Epithelial cell of proximal tubule (primary cell): ENCODE measurements around the gene PAMR1. TPM values are rescaled to one million over a fixed set of nuclear protein-coding genes. Genes with fewer than 3 reads are reported as not detected.
"Not testable (repeated sequence)": the region's sequence is repeated elsewhere in the genome, so short reads cannot be mapped to it uniquely, and the experiment has no call there.

Source experiments
- DNase-seq: peaks from one replicate; pipeline ENCODE4 v3.0.0-alpha.2; 2011; ENCODE audit warnings: low read depth
- H3K4me3 ChIP-seq: 2 replicates; pipeline ENCODE4 v1.5.1; 2011; ENCODE audit warnings: low read depth, mild to moderate bottlenecking, low read length
- total RNA-seq: library from RNA; depleted of rRNA; stranded (reverse); fragments of >200 nt; gene quantifications from 2 replicates; pipeline ENCODE4 v1.2.3, GENCODE V29; 2015
- TF ChIP-seq, protein P1 (sequence below): conservative IDR thresholded peaks from 2 replicates; pipeline ENCODE4 v1.5.1; 2012; ENCODE audit warnings: low read depth, mild to moderate bottlenecking, low read length

PAMR1 gene
- total RNA-seq, 1 donor from 2014 or later: 0.06 TPM

DNA sequence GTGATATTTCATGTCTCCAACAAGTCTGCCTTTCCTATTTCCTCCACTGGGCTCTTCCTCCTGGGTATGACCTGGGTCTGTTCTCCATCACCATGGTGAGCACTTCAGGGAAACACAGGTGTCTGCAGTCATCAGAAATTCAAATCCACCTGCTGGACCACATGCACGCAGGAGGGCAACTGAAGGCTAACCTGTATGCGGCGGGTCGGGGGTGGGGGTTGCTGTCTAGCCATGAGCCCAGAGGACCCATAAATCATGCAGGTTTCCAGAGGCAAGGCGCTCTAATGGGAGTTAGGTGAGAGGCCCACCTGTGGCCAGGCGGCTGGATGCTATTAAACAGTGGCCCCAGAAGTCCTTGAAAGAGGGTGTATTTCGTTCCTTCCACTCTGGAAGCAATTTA is 11.1 kb upstream of the PAMR1 start:
- no peak for DNase-seq
- no peak overlapping the region for H3K4me3 ChIP-seq
- TF ChIP-seq, protein P1, sequence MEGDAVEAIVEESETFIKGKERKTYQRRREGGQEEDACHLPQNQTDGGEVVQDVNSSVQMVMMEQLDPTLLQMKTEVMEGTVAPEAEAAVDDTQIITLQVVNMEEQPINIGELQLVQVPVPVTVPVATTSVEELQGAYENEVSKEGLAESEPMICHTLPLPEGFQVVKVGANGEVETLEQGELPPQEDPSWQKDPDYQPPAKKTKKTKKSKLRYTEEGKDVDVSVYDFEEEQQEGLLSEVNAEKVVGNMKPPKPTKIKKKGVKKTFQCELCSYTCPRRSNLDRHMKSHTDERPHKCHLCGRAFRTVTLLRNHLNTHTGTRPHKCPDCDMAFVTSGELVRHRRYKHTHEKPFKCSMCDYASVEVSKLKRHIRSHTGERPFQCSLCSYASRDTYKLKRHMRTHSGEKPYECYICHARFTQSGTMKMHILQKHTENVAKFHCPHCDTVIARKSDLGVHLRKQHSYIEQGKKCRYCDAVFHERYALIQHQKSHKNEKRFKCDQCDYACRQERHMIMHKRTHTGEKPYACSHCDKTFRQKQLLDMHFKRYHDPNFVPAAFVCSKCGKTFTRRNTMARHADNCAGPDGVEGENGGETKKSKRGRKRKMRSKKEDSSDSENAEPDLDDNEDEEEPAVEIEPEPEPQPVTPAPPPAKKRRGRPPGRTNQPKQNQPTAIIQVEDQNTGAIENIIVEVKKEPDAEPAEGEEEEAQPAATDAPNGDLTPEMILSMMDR: no peak

DNA sequence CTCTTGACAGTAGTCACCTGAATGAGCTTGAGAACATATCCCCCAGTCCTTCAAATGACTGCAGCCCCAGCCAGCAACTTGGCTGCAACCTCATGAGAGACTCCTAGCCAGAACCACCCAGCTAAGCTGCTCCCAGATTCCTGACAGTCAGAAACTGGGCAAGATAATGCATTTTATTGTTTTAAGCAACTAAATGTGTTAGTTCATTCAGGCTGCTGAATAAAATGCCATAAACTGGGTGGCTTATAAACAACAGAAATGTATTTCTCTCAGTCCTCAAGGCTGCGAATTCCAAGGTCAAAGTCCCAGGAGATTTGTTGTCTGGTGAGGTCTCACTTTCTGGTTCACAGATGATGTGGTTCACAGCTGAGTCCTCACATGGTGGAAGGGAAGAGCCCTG is 5.8 kb upstream of the PAMR1 start:
- TF ChIP-seq, protein P1: no peak
- no peak for DNase-seq
- H3K4me3 ChIP-seq: no peak overlapping the region

DNA sequence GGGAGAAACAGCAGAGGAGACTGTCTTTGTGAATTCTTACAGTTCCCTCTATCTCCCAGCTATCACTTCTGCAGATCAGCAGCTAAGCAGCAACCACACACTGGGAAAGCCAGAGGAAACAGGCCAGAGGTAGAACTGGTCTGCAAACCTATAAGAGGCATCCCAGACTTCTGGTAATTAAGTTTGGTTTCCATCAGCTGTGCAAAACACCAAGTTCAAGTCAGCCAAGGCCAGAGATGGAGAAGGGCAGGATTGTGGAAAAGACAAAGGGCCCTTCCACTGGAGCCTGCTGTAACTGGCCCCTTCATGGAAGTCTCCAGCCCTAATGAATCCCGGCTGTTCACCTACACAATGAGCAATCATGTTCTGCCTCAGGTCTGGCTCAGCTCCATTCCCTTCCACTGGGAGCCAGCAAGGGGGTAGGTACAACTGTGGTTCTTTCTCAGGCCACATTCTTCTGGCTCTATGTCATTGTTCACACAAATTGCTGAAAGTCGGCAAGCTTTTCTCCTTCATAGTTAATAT is 4.6 kb upstream of the PAMR1 start:
- TF ChIP-seq, protein P1: no peak
- DNase-seq: peak; percentile 48
- H3K4me3 ChIP-seq: no peak overlapping the region

DNA sequence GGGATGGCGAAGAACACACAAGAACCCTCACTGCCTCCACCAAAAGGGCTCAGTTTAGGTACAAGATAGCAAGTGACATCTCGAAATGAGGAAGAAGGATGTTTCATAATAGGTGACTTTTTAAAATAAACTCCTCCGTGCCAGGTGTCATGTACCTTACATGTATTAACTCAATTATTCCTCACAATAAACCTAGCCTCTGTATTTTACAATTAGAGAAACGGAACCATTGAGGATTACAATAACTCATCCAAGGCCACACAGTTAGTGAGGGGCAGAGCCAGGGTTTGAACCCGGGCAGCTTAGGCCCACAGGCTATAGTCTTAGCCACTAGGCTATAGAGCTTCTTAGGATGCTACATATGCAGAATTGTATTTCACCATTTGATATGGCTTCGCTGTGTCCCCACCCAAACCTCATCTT is 965 bp upstream of the PAMR1 start:
- TF ChIP-seq, protein P1: no peak
- no peak for DNase-seq
- no peak overlapping the region for H3K4me3 ChIP-seq

DNA sequence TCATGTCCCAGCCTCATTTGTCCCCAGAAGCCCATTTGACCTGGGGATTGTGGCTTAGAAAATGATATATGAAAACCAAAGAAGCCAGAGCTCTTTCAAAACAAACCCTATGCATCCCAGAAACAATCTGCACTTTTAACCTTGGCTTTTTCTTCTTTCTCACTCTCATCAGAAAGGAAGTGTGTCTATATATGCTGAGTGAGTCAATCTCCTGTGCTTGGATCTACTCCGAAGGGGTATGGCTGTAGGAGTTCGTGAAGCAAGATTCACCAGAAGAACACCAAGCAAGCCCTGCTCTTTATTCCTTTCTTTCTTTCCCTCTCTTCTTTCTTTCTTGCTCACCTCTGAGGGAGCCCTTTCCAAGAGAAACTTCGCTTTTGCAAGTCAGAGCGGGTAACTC is 636 bp downstream of the PAMR1 start:
- H3K4me3 ChIP-seq: no peak overlapping the region
- TF ChIP-seq, protein P1: no peak
- DNase-seq: no peak

DNA sequence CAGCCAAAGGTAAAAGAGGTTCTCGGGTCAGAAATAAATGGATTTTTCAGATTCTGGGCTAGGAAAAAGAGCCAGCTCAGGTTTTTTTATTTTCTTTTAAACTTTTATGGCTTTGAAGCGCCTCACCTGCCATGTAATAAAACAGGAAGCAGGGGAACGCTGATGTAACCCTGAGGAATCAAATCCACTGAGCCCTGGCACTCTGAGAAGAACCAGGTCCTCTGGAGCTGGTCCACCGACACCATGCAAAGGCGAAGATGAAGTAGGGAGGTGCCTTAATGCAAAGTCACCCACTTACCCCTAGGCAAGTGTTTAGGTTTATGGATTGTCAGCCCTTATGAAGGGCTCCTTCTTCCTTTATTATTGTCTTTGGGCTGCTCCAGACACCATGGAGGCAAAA is 1.6 kb downstream of the PAMR1 start:
- no peak for DNase-seq
- no peak overlapping the region for H3K4me3 ChIP-seq
- TF ChIP-seq, protein P1: no peak

DNA sequence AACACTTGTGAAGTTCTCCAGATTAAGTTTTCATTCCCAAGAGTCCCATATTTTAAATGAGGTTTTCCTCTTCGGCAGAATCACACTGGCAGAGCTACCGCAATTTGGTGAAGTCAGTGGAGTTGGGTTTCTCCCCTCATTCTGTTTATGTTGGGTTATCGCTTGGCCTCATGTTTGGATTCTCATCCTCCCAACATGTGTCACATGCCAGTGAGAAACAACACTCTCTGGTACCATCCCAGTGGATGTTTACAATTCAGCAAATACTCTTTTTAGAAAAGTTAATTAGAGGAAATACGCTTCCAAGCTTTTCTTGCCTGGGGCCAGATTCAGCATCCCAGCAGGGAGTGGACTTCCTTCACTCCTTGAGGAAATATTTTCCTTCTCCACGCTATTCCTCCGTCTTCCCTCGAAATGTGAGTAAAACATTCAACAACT is 2.1 kb downstream of the PAMR1 start:
- no peak overlapping the region for H3K4me3 ChIP-seq
- no peak for DNase-seq

DNA sequence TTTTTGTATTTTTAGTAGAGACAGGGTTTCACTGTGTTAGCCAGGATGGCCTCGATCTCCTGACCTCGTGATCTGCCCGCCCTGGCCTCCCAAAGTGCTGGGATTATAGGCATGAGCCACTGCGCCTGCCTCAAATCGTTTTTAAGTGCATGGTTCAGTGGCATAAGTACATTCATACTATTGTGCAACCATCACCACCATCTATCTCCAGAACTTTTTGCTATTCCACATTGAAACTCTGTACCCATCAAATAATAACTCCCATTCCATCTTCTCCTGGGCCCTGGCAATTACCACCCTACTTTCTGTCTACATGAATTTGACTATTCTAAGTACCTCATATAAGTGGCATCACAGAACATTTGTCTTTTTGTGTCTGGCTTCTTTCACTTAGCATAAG is 3.3 kb downstream of the PAMR1 start:
- H3K4me3 ChIP-seq, DNase-seq: not testable (repeated sequence)

More for the DNA sequence above, 2.1 kb downstream of the PAMR1 start:
- TF ChIP-seq, protein P1: no peak
